T follicular helper cell (primary cell): ENCODE measurements around the gene EXOSC7.
"Not testable (repeated sequence)": the region's sequence is repeated elsewhere in the genome, so short reads cannot be mapped to it uniquely, and the experiment has no call there.

Experiments
- DNase-seq: peaks from one replicate; pipeline ENCODE4 v3.0.0-alpha.2; 2020; ENCODE audit warnings: low read depth
- total RNA-seq, 2 experiments: gene quantifications; one replicate each; lab custom pipeline; 2026; lab: John Stamatoyannopoulos, UW

EXOSC7 gene
- 27.8 to 51.3 reads per million in 2 experiments for total RNA-seq

DNA sequence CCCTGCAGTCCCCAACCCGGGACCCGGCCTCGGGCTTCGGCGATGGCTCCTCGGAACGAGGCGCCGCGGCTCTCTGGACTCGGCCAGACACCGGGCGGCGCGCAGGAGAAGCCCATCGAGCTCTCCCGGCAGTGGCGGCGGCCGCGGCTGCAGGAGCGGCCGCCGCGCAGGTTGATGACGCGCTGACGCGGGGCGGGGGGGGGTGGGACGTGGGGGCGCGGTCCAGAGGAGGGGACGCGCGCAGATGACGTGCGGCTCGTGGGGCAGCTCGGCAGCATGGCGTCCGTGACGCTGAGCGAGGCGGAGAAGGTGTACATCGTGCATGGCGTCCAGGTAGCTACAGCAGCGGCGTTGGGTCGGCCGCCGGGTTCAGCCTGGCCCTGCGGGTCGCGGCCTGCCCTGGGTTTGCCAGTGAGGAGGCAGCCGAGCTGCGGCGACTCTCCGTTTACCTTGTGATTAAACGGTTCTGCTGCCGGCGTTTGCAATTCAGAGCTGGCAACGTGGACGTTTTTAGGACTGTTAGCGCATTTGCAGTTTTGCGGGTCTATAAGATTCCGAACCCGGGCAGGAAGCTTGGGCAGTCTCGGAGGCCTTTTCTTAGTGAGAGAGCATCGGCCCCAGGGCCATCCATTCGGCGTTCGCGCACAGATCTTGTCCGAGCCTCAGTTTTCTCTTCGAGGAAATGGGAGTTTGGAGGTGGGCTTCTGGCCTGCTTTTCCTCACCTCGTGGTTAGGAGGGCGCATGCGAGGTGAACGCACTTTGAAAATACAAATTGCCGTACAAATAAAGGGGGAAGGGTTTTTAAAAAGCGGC is at the start of gene EXOSC7, which contains the start of gene ZDHHC3:
TSS of gene EXOSC7 (plus strand) at position 243 of the 814 bp plus-strand sequence. CDS start at position 277, 34 bp downstream.
TSS of gene ZDHHC3 (minus strand) at position 173 of the 814 bp plus-strand sequence. CDS start 16,738 bp downstream, outside the sequence.
- DNase-seq: peak; percentile 84

DNA sequence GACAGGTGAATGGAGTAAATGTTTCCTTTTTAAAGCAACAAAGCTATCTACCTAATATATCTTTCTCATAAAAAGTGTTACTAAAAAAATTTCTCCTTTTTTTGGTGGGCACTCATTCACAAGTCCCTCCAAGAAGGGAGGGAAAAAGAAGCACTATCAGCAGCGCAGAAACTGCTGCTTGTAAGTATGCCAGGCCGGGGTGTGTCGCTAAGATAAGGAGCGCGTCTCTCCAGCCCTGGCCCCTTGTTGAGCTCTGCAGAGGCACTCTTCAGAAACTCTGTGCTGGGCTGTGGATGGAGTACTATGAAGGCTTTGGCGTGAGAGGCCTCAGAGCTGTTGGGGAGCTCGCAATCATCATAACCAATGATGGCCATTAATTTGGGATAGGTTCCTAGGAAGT is 49.1 kb upstream of the EXOSC7 start:
- DNase-seq: no peak

DNA sequence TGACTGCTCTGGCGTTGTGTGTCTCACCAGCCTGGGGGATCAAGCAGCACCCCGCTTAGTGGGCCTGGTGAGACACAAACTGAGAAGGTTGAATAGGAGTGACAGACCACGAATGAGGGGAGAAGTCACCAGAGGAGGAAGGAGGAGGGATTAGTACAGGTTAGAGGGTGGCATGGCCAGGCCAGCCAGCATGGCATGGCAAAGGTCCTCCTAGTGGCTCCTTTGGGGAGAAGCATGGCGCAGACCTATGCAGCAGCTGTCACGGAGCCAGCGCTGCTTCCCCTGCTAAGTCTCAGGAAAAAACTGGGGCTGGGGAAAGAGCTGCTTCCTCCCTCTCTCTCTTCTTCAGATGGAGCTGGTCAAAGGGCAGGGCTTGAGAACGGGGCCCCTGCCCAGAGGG is 48.7 kb upstream of the EXOSC7 start:
- DNase-seq: no peak

DNA sequence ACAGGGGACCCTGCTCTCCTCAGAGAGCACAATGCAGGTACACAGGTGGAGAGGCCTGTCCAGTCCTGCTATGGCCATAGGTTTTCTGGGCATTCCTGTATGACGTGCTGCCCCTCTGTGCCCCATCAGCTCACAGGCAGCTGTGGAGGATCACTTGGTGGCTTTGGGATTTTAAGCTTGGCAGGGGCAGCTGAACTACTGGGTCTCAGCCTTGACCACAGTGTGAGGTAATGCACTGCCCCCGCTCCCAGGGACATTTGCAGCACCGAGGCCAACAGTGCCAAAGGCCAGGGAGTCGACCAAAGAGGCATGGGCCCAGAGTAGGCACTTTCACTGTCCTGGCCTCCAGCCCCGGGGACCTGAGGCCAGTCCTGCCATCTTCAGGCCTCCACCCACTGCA is 46.3 kb upstream of the EXOSC7 start:
- DNase-seq: no peak

DNA sequence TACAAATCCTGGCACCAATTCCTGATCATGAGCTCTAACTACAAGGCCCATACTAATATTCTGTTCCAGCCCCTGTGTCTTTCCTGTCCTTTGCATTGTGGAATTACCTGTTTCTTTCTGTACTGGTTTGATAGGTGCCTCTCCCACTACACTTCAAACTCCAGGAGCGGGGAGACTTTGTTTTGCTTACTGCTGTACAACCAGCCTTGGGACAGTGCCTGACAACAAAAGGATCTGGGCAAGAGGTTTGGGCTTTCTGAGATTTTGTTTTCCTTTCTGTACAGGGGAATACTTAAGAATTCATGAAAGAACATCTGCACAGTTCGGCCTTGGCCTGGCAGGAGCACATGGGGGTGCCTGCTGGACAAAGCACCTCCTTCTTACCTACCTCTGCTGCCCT is 45.1 kb upstream of the EXOSC7 start:
- no peak for DNase-seq

DNA sequence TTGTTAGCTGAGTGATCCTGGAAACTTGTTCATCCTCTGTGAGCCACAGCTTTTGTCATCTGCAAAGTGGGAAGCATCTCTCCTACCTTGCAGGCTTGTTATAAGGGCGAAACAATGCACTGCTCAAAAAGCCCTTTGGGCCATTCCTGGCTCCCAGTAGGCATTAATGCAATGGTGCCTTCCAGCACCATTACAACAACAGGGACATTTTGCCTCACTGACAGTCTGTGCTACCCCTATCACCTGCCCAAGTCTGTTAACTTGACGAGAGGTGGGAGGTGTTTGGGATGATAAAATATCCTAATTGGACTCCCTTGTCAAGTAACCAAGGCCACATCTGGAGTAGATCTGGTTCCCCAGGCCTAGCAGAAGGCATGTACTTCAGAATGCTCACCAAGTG is 44.3 kb upstream of the EXOSC7 start:
- DNase-seq: no peak

DNA sequence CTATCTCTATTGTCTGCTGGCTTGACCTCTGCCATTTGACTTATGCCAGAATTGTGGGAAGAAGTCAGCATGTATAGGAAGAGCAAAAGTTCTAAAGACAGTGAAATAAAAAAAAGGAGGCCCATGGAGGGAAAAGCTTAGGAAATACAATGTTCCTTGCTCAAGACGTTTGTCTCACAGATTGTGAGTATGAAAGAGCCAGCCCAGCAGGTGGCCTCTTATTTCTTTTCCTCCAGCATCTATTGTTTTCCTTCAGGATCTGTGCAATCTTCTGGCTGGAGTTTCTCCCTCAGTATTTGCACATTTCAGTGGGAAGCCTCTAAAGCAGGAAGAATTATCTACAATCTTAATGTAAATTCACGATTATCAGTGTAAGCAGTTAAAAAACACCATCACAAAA is 43.8 kb upstream of the EXOSC7 start:
- DNase-seq: no peak

DNA sequence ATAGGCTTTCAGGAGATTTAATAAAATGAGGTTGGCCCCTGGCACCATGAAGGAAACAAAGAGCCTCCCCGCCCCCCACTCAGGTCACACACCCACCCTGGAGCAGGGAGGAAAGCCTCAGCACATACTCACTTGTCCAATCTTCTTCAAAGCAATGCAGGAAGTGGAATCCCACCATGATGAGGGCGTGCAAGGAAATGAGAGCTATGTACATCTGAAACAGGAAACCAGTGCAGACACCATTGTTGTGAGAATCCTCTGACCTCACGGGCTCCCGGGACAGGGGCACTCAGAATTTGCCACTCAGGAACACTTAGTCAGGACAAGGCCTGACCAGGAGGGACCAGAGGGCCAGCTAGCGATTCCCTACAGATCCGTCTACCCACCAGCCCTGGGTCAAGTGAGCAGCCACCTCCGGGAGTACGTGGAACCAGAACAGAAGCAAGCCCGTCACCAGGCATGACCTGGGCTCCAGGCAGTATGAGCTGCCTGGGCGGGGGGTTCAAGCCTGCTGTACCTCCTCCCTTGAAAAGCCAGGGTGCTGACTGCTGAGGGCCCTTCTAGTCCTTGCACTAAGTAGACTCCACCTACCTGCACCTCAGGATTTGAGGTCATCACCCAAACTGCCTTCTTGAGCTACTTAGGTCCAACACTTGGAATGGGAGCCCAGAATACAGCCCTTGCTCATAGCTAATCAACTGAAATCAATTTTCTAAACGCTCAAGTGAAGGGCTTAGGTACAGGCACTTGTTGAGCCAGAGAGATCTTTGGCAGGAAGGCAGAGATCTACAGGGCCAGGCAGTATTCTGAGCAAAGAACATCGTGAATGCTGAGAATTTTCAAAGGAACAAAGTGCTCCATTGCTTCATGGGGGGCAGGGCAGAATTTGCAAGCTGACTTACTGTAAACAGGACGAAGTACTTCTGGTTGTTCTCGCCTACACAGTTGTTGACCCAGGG is 42.8 kb upstream of the EXOSC7 start:
- no peak for DNase-seq

DNA sequence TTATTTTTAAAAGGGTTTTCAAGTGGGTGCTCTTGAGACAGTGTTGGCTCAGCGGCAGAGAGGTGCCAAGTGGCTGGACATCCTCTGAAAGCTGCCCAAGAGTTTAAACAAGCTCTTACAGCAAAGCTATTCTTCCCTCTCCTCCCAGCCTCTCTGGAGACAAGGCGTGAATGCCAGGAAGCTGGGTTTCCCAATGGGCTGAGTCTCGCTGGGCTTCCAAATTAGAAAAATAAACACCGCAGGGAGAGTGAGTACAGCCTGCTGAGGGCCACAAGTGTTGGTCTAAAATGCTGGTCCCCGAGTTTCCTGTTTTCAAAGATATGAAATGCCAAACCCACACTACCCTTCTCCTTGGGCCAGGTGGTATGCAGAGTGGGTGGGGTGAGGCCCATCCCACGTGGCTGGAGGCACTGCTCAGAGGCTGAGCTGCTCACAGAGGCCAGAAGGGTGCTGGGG is 36.4 kb upstream of the EXOSC7 start:
- no peak for DNase-seq

DNA sequence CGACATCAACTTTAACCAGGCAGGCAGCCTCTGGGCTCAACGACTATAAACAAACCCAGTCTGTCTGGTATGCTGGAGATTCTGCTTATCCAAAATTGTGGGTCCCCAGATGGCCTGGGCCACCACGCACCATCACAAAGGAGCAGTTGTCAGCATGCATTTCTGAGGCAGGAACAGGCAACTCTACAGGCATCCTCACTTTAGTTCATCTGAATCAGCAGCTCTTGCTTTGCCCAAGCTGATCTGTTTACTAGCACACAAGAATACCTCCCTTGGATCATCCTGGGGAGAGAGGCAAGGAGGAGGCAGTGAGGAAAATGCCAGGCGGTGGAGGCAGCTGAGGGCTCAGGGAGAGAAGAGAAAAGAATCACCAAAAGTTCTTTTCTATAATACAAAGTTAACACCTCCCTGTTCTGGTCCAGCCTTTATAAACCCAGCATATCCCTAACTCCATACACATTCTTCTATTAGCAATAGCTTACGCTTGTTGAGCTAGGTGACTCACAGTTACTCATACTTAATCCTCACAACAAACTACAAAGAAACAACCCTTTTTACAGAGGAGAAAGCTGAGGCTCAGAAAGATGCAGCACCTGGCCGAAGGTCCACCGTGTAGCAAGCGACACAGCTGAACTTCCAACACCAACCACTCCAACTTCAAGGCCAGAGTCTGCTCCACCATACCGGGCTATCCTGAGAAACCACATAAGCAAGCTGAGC is 33.7 kb upstream of the EXOSC7 start:
- no peak for DNase-seq

DNA sequence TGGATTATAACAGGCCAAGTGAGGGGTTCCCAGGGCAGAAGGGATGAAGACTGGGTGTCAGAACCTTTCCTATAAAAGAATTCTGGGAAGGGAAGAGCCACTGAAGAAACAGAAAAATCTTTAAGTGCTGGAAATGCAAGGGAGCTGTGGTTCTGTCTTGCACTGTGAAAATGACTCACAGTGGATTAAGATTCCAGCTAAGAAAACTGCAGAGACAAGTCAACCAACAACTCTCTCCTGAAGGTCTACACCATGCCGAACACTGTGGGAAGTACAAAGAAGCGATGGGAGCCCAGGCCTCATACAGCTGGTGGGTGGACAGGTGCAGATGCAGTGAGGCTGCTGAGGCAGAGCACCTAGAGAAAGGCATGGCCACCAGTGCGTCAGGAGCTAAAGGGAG is 27.8 kb upstream of the EXOSC7 start:
- DNase-seq: no peak

DNA sequence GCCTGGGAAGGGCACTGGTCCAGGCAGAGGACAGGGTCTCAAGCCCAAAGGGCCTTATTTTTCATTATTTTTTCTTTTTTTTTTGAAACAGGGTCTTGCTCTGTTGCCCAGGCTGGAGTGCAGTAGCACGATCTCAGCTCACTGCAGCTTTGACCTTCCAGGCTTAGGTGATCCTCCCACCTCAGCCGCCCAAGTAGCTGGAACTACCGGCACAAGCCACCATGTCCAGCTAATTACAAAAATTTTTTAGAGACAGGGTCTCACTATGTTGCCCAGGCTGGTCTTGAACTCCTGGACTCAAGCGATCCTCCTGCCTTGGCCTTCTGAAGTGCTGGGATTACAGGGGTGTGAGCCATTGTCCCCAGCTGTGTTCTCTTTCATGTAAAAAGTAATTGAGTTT is 26.3 kb upstream of the EXOSC7 start:
- not testable (repeated sequence) for DNase-seq

DNA sequence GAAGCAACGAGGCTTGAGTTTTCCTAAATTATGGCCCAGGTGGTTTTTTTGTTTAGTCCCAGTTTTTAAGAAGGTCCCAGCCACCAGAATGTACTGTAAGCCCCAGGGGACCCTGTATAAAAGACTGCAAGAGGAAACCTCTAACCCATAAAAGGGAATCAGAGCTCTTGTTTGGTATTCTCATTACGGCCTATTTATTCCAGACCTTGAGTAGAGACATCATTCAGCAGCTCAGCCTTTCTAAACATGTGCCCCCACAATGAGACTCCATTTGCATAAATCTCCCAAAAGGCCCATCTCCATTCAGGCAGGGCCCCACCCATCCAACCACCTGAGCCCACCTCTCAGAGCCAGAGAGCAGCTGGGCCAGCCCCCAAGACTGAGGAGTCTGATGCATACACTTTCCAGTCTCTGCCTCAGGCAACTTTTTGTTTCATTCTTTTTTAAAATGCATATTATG is 25.7 kb upstream of the EXOSC7 start:
- DNase-seq: no peak

DNA sequence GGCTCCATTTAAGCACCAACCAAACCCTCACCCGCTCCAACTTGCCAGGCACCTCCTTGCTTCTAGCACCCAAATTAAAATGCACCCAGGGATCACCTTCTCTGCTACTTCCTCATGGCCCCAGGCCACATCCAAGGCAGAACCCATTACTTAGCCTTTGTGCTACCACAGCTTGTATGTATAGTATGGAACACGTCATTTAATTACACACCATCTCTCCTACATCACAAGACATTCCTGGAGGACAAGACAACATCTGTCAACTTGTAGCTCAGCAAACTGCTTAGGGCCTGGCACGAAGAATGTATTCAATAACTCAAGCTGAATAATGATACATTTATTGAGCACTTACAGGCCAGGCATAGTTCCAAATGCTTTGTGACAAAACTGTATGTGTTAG is 23.4 kb upstream of the EXOSC7 start:
- DNase-seq: no peak

DNA sequence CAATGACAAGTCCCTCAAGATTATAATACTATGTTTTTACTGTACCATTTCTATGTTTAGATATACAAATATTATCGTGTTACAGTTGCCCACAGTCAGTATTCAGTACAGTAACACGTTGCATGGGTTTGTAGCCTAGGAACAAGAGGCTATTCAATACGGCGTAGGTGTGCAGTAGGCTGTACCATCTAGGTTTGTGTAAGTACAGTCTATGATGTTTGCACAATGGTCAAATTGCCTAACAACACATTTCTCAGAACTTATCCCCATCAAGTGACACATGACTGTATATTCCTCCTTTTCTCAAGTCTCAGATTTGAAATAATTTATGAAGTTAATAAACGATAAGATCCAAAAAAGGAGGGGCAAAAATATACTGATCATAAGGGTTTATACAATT is 21.7 kb upstream of the EXOSC7 start:
- DNase-seq: no peak

DNA sequence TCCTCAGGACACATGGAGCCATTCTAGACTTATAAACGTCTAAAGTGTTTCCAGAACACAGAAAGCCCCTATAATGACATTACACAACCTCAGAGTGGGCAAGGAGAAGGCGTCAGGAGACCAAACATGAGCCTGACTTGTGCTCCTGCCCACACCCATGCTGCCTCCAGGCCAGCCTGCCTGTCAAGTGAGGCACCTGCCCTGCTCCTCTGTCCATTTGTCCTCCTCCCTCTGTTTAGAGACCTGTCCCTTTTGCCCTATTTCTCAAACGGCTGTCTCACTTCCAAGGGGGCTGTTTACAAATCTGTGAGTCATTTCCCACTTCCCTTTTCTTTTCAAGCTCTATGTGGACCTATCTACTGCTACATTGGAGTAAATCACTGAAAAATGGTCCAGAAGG is 21.1 kb upstream of the EXOSC7 start:
- DNase-seq: no peak

DNA sequence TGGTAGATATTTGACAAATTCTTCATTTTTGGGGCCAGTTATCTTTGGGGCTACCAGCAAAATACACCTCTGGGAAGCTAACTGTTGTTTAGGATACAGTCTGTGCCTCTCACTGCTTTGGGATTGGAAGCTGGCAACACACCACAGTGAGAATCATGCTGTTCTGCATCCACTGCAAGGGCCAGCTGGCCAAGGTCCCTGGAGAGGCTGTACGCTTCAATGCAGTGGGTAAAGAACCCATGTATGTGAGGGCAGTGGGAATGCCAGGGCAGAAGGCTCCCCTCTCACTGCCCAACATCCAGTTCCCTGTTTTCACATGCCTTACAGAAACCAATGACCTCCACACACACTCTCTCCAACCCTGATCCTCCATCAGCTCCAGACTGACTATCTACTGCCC is 20.1 kb upstream of the EXOSC7 start:
- DNase-seq: no peak

DNA sequence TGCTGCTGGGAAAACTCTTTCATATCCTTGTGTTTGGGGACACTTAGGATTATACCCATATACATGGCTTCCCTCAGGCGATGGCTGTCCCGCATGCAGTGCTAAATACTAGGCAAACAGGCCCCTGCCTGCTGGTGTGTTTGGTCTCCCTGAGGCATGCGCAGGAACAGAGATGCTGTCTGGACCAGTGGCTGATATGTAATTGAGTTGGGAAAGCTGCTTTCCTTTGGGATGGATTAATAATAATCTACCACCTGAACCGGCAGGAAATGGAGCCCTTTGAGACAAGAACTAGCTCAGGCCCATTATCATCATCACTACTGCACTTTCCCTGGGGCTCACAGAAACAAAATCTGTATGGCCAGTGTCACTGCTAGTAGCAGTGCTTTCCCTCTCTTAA is 18.1 kb upstream of the EXOSC7 start:
- DNase-seq: no peak

DNA sequence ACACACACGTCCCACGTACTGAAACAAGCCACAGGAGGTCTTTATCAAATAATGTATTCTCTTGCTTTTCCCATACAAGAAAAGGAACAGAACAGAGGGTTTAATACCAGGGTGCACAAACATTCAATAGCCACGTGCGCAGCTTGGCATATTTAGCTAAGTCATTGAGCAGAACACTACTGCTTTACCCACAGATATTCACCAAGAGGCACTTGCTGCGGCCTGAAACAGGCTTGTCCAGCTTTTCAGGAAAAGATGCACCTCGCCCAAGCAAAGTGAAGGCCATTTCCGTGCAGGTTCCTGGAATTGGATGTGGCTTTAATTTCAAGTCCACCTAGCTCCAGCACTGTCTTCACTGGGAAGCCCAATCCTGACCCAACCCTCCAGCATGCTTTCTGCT is 17.7 kb upstream of the EXOSC7 start:
- no peak for DNase-seq

DNA sequence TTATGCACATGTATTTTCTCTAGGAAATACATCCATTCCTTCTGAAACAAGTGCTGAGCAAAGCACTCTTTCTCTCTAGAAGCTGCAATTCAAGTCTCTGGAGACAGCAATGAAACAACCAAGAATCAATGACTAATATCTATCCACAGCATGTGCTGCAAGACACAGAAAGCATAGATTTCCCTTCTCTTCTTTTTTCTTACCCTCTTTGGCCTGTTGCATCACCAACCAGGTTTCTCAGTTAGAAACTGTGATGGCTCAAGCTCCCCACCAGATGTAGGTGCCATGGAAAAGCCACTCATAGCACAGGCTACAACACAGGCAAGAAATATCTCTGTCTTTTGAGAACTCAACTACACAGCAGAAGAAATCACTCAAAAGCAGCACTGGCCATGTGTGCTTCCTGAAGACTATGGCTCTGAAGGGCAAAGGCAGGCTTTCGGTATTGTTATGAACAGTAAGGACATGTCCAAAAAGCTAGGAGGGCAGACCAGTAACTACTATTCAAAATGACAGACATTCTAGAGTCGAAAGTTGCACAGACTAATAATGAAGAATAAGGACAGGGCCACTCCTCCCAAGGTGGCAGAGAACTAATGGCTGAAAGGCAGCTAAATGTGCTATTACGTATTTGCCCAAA is 15.5 kb upstream of the EXOSC7 start:
- DNase-seq: no peak

DNA sequence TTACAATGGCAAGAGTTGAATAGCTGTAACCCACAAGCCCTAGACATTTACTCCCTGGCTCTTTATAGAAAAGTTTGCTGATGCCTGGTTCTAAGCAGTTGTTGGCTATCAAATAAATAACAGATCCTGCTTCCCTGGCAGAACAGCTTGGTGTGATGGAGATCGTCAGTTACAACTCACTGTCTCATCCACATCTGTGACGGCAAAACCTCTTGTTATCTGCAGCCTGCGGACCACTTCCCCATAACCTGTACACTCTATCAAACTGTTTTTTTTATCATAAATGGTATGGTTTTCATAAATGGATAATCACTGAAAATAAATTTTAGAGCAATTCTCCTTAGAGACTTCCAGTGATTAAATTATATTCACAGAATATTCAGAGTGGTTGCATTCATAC is 14.2 kb upstream of the EXOSC7 start:
- no peak for DNase-seq
